Stomach smooth muscle (tissue), 2 donors: ENCODE measurements around the gene PRICKLE2.

Experiments
- H3K27ac ChIP-seq: one replicate; pipeline ENCODE4 v1.7.0; 2013; ENCODE audit warnings: mild to moderate bottlenecking, low read length, inconsistent platforms
- H3K27me3 ChIP-seq, 2 donors: one replicate each; pipeline ENCODE4 v1.7.0; 2013; ENCODE audit warnings: low read length in 2 of 2; ENCODE audit not compliant: insufficient read depth in 2 of 2, control insufficient read depth in 1 of 2
- H3K36me3 ChIP-seq, 2 donors: one replicate each; pipeline ENCODE4 v1.7.0; 2013; ENCODE audit warnings: low read length in 2 of 2; ENCODE audit not compliant: control insufficient read depth in 2 of 2, insufficient read depth in 2 of 2
- H3K4me1 ChIP-seq: one replicate; pipeline ENCODE4 v1.7.0; 2013; ENCODE audit warnings: low read length; ENCODE audit not compliant: control insufficient read depth, insufficient read depth
- H3K4me3 ChIP-seq, 2 donors: one replicate each; pipeline ENCODE4 v1.7.0; 2013; ENCODE audit warnings: low read length in 2 of 2
- H3K9ac ChIP-seq, 2 donors: one replicate each; pipeline ENCODE4 v1.7.0; 2013; ENCODE audit warnings: low read length in 2 of 2, mild to moderate bottlenecking in 1 of 2
- H3K9me3 ChIP-seq, 2 donors: one replicate each; pipeline ENCODE4 v1.7.0; 2013; ENCODE audit warnings: low read length in 2 of 2; ENCODE audit not compliant: control insufficient read depth in 2 of 2
- donor health status: healthy.
- donor health status: Pancreatic carcinoma.

Gene PRICKLE2

GRCh38 chr3:64220161-64220914, 4.9 kb downstream of the PRICKLE2 start:
- H3K36me3 ChIP-seq: no peaks in the 10 kb centered on the region
- peak overlapping the region in 1 of 2 donors; percentile 21 for H3K9ac ChIP-seq
- peaks cover 86% of the 10 kb centered on the region for H3K4me1 ChIP-seq
- H3K4me3 ChIP-seq: peak overlapping the region in 1 of 2 donors; percentile 44
- no peaks in the 10 kb centered on the region for H3K27me3 ChIP-seq
- H3K27ac ChIP-seq: peak overlapping the region; percentile 82
- H3K9me3 ChIP-seq: no peaks in the 10 kb centered on the region

GRCh38 chr3:64218746-64219145, 6.5 kb downstream of the PRICKLE2 start:
- no peaks in the 10 kb centered on the region for H3K27me3 ChIP-seq
- H3K9me3 ChIP-seq: no peaks in the 10 kb centered on the region
- H3K4me1 ChIP-seq: peaks cover 85% of the 10 kb centered on the region
- H3K36me3 ChIP-seq: no peaks in the 10 kb centered on the region
- no peak overlapping the region for H3K4me3 ChIP-seq
- H3K27ac ChIP-seq: peak overlapping the region; percentile 2
- no peak overlapping the region for H3K9ac ChIP-seq

GRCh38 chr3:64218329-64218728, 6.9 kb downstream of the PRICKLE2 start:
- no peak overlapping the region for H3K4me3 ChIP-seq
- peaks cover 85% of the 10 kb centered on the region for H3K4me1 ChIP-seq
- H3K9ac ChIP-seq: no peak overlapping the region
- H3K27ac ChIP-seq: peak overlapping the region; percentile 2
- H3K9me3 ChIP-seq: no peaks in the 10 kb centered on the region
- H3K27me3 ChIP-seq: no peaks in the 10 kb centered on the region
- no peaks in the 10 kb centered on the region for H3K36me3 ChIP-seq

- Histone ChIP-seq H3K4me3 (peak overlapping the region in 1 of 2 donors; percentile 54), H3K4me1 (peaks cover 85% of the 10 kb centered on the region), H3K9ac (peak overlapping the region; percentile 10 to 22), H3K9me3 (no peaks in the 10 kb centered on the region), H3K27me3 (no peaks in the 10 kb centered on the region), H3K36me3 (peaks cover 0 to 2% of the 10 kb centered on the region in 2 donors), H3K27ac (peak overlapping the region; percentile 71)
Measured at GRCh38 chr3:64216274-64217147, 8.8 kb downstream of the PRICKLE2 start.

GRCh38 chr3:64215559-64215958, 9.7 kb downstream of the PRICKLE2 start:
- H3K9me3 ChIP-seq: no peaks in the 10 kb centered on the region
- no peak overlapping the region for H3K4me3 ChIP-seq
- H3K4me1 ChIP-seq: peaks cover 86% of the 10 kb centered on the region
- peak overlapping the region; percentile 79 for H3K27ac ChIP-seq
- peak overlapping the region in 1 of 2 donors; percentile 10 for H3K9ac ChIP-seq
- H3K36me3 ChIP-seq: peaks cover 0 to 2% of the 10 kb centered on the region in 2 donors
- no peaks in the 10 kb centered on the region for H3K27me3 ChIP-seq

- H3K4me3 ChIP-seq: peak overlapping the region in 1 of 2 donors; percentile 63
Measured at GRCh38 chr3:64215103-64215502, 10.2 kb downstream of the PRICKLE2 start.

GRCh38 chr3:64214381-64215018, 10.8 kb downstream of the PRICKLE2 start:
- peak overlapping the region; percentile 33 to 63 for H3K4me3 ChIP-seq
- no peaks in the 10 kb centered on the region for H3K9me3 ChIP-seq
- H3K4me1 ChIP-seq: peaks cover 87% of the 10 kb centered on the region
- H3K27ac ChIP-seq: peak overlapping the region; percentile 79
- H3K36me3 ChIP-seq: peaks cover 0 to 2% of the 10 kb centered on the region in 2 donors
- peak overlapping the region; percentile 35 to 51 for H3K9ac ChIP-seq
- no peaks in the 10 kb centered on the region for H3K27me3 ChIP-seq

More at GRCh38 chr3:64215103-64215502, 10.2 kb downstream of the PRICKLE2 start:
- Histone ChIP-seq H3K9ac (no peak overlapping the region), H3K27me3 (no peaks in the 10 kb centered on the region), H3K4me1 (peaks cover 86% of the 10 kb centered on the region), H3K27ac (peak overlapping the region; percentile 79), H3K36me3 (peaks cover 0 to 2% of the 10 kb centered on the region in 2 donors), H3K9me3 (no peaks in the 10 kb centered on the region)

GRCh38 chr3:64213962-64214379, 11.3 kb downstream of the PRICKLE2 start:
- Histone ChIP-seq H3K9ac (peak overlapping the region; percentile 35 to 51), H3K27me3 (no peaks in the 10 kb centered on the region), H3K36me3 (peaks cover 0 to 2% of the 10 kb centered on the region in 2 donors), H3K9me3 (no peaks in the 10 kb centered on the region), H3K27ac (peak overlapping the region; percentile 79), H3K4me1 (peaks cover 86% of the 10 kb centered on the region), H3K4me3 (peak overlapping the region; percentile 33 to 63)

GRCh38 chr3:64213224-64213878, 11.9 kb downstream of the PRICKLE2 start:
- Histone ChIP-seq H3K4me1 (peaks cover 82% of the 10 kb centered on the region), H3K9ac (no peak overlapping the region), H3K4me3 (peak overlapping the region in 1 of 2 donors; percentile 63), H3K9me3 (no peaks in the 10 kb centered on the region), H3K27ac (peak overlapping the region; percentile 79), H3K27me3 (no peaks in the 10 kb centered on the region), H3K36me3 (peaks cover 0 to 2% of the 10 kb centered on the region in 2 donors)
